ENCODE data around the gene CDH18.

- TF ChIP-seq RAD21 (CRISPR knock-in tag; IDR thresholded peaks at IDR 0.05) (no peak), MAX (IDR thresholded peaks at IDR 0.05) (no peak), CTCF (CRISPR knock-in tag; IDR thresholded peaks at IDR 0.05) (no peak), RBM22 (optimal IDR thresholded peaks at IDR 0.05; ENCODE audit: low read length) (no peak), ELF4 (CRISPR knock-in tag; IDR thresholded peaks at IDR 0.05; ENCODE audit: borderline replicate concordance) (no peak), NR2F2 (IDR thresholded peaks at IDR 0.05; ENCODE audit: borderline replicate concordance, low read depth) (no peak), ZNF224 (CRISPR knock-in tag; IDR thresholded peaks at IDR 0.05) (no peak), ZSCAN29 (CRISPR knock-in tag; conservative IDR thresholded peaks at IDR 0.05) (no peak), ZNF468 (CRISPR knock-in tag; IDR thresholded peaks at IDR 0.05) (no peak), CBX5 (CRISPR knock-in tag; IDR thresholded peaks at IDR 0.05; ENCODE audit: borderline replicate concordance) (no peak), SMARCE1 (IDR thresholded peaks at IDR 0.05; ENCODE audit: borderline replicate concordance) (no peak), MXI1 (IDR thresholded peaks at IDR 0.05; ENCODE audit: borderline replicate concordance, low read depth, low read length) (no peak)
- TF ChIP-seq, protein P1, sequence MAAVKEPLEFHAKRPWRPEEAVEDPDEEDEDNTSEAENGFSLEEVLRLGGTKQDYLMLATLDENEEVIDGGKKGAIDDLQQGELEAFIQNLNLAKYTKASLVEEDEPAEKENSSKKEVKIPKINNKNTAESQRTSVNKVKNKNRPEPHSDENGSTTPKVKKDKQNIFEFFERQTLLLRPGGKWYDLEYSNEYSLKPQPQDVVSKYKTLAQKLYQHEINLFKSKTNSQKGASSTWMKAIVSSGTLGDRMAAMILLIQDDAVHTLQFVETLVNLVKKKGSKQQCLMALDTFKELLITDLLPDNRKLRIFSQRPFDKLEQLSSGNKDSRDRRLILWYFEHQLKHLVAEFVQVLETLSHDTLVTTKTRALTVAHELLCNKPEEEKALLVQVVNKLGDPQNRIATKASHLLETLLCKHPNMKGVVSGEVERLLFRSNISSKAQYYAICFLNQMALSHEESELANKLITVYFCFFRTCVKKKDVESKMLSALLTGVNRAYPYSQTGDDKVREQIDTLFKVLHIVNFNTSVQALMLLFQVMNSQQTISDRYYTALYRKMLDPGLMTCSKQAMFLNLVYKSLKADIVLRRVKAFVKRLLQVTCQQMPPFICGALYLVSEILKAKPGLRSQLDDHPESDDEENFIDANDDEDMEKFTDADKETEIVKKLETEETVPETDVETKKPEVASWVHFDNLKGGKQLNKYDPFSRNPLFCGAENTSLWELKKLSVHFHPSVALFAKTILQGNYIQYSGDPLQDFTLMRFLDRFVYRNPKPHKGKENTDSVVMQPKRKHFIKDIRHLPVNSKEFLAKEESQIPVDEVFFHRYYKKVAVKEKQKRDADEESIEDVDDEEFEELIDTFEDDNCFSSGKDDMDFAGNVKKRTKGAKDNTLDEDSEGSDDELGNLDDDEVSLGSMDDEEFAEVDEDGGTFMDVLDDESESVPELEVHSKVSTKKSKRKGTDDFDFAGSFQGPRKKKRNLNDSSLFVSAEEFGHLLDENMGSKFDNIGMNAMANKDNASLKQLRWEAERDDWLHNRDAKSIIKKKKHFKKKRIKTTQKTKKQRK (IDR thresholded peaks at IDR 0.05; ENCODE audit: low read length): no peak
- TF ChIP-seq, protein P2, sequence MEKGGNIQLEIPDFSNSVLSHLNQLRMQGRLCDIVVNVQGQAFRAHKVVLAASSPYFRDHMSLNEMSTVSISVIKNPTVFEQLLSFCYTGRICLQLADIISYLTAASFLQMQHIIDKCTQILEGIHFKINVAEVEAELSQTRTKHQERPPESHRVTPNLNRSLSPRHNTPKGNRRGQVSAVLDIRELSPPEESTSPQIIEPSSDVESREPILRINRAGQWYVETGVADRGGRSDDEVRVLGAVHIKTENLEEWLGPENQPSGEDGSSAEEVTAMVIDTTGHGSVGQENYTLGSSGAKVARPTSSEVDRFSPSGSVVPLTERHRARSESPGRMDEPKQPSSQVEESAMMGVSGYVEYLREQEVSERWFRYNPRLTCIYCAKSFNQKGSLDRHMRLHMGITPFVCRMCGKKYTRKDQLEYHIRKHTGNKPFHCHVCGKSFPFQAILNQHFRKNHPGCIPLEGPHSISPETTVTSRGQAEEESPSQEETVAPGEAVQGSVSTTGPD (CRISPR knock-in tag; IDR thresholded peaks at IDR 0.05): no peak
Measured at GRCh38 chr5:19608444-19609002, 379.5 kb downstream of the CDH18 start.
